Osteoblast (primary cell): ENCODE results near the gene PIH1D1. TPM values are rescaled to one million over a fixed set of nuclear protein-coding genes. Genes with fewer than 3 reads are reported as not detected.

Source experiments
- DNase-seq: peaks from one replicate; pipeline ENCODE4 v3.0.0; 2011; ENCODE audit warnings: low spot score, mixed read lengths; ENCODE audit not compliant: insufficient read length; ENCODE audit errors: missing footprints
- H2AFZ ChIP-seq: 2 replicates; pipeline ENCODE4 v1.6.0; 2011; ENCODE audit warnings: mild to moderate bottlenecking, low read length
- H3K27ac ChIP-seq: 2 replicates; pipeline ENCODE4 v1.5.1; 2011; ENCODE audit warnings: mild to moderate bottlenecking, low read depth, low read length, moderate library complexity
- H3K27me3 ChIP-seq: 2 replicates; pipeline ENCODE4 v1.6.0; 2012; ENCODE audit warnings: mild to moderate bottlenecking, control low read depth, inconsistent platforms, low read length, moderate library complexity; ENCODE audit not compliant: insufficient read depth
- H3K36me3 ChIP-seq: 2 replicates; pipeline ENCODE4 v1.5.1; 2011; ENCODE audit warnings: mild to moderate bottlenecking, low read length, control low read depth, moderate library complexity; ENCODE audit not compliant: insufficient read depth
- H3K4me1 ChIP-seq: 2 replicates; pipeline ENCODE4 v1.5.1; 2011; ENCODE audit warnings: mild to moderate bottlenecking, low read length, control low read depth, moderate library complexity; ENCODE audit not compliant: insufficient read depth
- H3K4me2 ChIP-seq: 2 replicates; pipeline ENCODE4 v1.6.0; 2011; ENCODE audit warnings: mild to moderate bottlenecking, low read length; ENCODE audit not compliant: insufficient read depth
- H3K4me3 ChIP-seq: fragments of 200-600 bp; sonication (generic); 3 replicates; pipeline ENCODE4 v1.5.1; 2012; ENCODE audit warnings: mild to moderate bottlenecking, low read length, inconsistent platforms; ENCODE audit not compliant: insufficient read depth
- H3K79me2 ChIP-seq: 2 replicates; pipeline ENCODE4 v1.6.0; 2012; ENCODE audit warnings: mild to moderate bottlenecking, low read length, control low read depth, inconsistent platforms; ENCODE audit not compliant: insufficient read depth
- H3K9me3 ChIP-seq: 2 replicates; pipeline ENCODE4 v1.5.1; 2011; ENCODE audit warnings: low read depth, low read length, control low read depth
- H4K20me1 ChIP-seq: 2 replicates; pipeline ENCODE4 v1.6.0; 2012; ENCODE audit warnings: mild to moderate bottlenecking, low read length, control low read depth; ENCODE audit not compliant: insufficient read depth
- total RNA-seq: library from RNA; depleted of rRNA; stranded (reverse); fragments of >200 nt; gene quantifications from 2 replicates; pipeline ENCODE4 v1.2.3, GENCODE V29; 2012
- TF ChIP-seq, protein P1 (sequence below): IDR thresholded peaks from 2 replicates; pipeline ENCODE4 v1.5.1; 2011; ENCODE audit warnings: mild to moderate bottlenecking, low read depth, low read length, moderate library complexity; ENCODE audit errors: extremely low read depth

PIH1D1 gene
- total RNA-seq, 1 donor: 79.3 TPM

DNA sequence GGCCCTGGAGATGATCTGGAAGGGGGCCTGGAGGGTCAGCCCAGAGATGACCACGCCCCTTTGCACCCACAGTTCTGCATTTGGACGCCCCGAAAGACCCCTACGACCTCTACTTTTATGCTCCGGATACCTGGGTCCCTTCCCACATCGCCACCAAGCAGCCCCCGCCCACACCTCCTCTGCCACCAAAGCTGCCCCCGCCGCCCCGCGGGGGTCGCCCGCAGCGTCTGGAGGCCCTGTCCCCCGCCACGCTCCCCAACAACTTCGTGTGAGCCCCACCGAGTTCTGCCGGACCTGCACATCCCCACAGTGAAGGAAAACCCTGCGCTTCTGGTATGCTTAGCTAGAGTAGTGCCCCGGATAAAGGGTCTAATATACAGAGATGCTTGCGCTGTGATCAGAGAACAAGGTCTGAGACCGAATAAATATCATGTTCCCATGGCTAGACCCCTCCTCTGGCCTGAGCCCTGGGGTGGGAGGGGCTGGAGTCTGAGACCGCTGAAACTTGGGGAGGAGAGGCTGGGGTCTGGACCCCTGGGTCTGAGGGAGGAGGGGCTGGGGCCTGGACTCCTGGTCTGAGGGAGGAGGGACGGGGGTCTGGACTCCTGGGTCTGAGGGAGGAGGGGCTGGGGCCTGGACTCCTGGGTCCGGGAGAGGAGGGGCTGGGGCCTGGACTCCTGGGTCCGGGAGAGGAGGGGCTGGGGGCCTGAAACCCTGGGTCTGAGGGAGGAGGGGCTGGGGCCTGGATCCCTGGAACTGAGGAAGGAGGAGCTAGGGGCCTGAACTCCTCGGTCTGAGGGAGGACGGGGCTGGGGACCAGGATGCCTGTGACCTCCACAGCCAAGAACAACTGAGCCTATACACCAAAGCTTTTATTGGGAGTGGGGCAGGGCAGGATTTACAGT is 22.8 kb downstream of the PIH1D1 start:
- no peaks in the 10 kb centered on the region for H3K9me3 ChIP-seq
- DNase-seq: no peak
- H3K4me1 ChIP-seq: no peaks in the 10 kb centered on the region
- no peaks in the 10 kb centered on the region for H3K79me2 ChIP-seq
- TF ChIP-seq, protein P1, sequence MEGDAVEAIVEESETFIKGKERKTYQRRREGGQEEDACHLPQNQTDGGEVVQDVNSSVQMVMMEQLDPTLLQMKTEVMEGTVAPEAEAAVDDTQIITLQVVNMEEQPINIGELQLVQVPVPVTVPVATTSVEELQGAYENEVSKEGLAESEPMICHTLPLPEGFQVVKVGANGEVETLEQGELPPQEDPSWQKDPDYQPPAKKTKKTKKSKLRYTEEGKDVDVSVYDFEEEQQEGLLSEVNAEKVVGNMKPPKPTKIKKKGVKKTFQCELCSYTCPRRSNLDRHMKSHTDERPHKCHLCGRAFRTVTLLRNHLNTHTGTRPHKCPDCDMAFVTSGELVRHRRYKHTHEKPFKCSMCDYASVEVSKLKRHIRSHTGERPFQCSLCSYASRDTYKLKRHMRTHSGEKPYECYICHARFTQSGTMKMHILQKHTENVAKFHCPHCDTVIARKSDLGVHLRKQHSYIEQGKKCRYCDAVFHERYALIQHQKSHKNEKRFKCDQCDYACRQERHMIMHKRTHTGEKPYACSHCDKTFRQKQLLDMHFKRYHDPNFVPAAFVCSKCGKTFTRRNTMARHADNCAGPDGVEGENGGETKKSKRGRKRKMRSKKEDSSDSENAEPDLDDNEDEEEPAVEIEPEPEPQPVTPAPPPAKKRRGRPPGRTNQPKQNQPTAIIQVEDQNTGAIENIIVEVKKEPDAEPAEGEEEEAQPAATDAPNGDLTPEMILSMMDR: no peak
- H3K4me2 ChIP-seq: no peak overlapping the region
- H3K4me3 ChIP-seq: no peak overlapping the region
- H2AFZ ChIP-seq: no peak overlapping the region
- no peaks in the 10 kb centered on the region for H4K20me1 ChIP-seq
- H3K36me3 ChIP-seq: no peaks in the 10 kb centered on the region
- peaks cover 92% of the 10 kb centered on the region for H3K27me3 ChIP-seq
- H3K27ac ChIP-seq: no peak overlapping the region

DNA sequence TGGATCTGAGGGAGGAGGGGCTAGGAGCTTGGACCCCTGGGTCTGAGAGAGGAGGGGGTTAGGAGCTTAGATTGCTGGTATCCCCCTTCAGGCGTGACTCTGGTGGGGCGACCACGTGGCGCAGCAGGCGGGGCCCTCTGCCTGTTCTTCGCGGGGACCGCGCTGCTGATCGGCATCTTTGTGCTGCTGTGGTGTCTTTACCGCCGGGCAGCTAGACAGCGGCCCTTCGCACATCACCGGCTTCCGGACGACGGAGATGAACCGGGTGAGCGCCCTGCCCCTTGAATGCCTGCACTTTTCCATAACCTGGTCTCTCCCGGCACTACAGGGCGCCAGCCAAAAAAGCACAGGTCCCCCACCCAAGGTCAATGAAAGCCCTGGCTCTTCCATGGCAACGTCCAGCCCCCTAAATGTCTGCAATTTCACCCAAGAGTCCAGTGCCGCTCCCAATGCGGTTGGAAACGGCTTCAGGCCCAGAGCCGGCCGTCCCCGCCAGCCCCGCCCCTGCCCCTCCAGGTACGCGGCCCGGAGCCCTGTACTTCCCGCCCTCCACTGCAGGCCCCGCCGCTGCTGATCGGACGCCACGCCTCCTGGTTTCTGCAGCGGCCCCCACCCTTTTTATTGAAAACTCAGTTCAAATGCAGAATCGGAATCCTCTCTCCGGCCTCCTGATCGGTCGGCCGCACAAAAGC is 23.6 kb downstream of the PIH1D1 start:
- Histone ChIP-seq H3K36me3 (no peaks in the 10 kb centered on the region), H3K79me2 (no peaks in the 10 kb centered on the region), H3K27ac (no peak overlapping the region), H2AFZ (no peak overlapping the region), H3K4me1 (no peaks in the 10 kb centered on the region), H3K27me3 (peaks cover 94% of the 10 kb centered on the region), H4K20me1 (no peaks in the 10 kb centered on the region), H3K4me3 (no peak overlapping the region), H3K4me2 (no peak overlapping the region), H3K9me3 (no peaks in the 10 kb centered on the region)
- peak; percentile 92 for DNase-seq
- TF ChIP-seq, protein P1: no peak

DNA sequence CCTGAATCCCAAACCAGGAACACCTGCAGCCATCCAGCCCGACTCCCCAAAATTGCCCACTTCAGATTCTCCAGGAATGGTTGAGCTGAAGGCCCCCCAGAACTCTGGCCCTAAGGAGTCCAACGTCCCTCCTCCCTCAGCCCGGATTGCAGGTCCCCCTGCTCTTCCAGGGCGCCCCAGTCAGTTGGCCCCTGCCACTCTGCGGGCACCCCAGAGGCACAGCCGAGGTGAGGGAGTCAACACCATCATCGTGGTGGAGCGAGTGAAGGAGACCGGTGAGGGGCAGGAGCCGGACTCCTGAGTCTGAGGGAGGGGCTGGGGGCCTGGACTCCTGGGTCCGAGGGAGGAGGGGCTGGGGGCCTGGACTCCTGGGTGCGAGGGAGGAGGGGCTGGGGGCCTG is 24.3 kb downstream of the PIH1D1 start:
- TF ChIP-seq, protein P1: no peak
- peaks cover 94% of the 10 kb centered on the region for H3K27me3 ChIP-seq
- H4K20me1 ChIP-seq: no peaks in the 10 kb centered on the region
- H3K4me2 ChIP-seq: no peak overlapping the region
- H3K4me3 ChIP-seq: no peak overlapping the region
- H3K36me3 ChIP-seq: no peaks in the 10 kb centered on the region
- no peak overlapping the region for H2AFZ ChIP-seq
- DNase-seq: no peak
- H3K27ac ChIP-seq: no peak overlapping the region
- H3K4me1 ChIP-seq: no peaks in the 10 kb centered on the region
- no peaks in the 10 kb centered on the region for H3K79me2 ChIP-seq
- no peaks in the 10 kb centered on the region for H3K9me3 ChIP-seq

DNA sequence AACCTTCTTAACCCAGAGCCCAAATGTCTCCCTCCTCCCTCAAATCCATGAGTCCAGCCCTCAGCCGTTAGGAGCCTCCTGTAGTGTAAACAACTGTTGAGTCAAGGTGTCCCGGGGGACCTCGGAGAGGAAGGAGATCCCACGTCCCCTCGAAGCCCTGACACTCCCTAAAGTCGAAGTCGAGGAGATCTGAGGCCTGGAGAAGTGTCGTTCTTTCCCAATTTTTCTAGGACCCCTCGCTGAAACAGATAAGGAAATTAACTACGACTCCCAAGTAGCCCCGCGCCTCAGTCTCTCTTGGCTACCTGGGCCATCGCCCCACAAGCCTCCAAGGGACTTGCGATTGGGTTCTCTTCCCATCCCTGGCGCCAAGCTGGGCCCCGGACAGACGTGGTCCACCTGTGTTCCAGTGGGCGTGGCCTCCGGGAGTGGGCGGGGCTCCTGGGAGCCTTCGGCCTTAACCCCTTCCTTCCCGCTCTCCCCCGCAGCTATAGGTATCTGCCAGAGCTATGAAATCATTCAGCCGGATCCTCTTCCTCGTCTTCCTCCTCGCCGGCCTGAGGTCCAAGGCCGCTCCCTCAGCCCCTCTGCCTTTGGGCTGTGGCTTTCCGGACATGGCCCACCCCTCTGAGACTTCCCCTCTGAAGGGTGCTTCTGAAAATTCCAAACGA is 25.6 kb downstream of the PIH1D1 start:
- Histone ChIP-seq H3K27ac (no peak overlapping the region), H3K4me2 (no peak overlapping the region), H3K9me3 (no peaks in the 10 kb centered on the region), H3K36me3 (no peaks in the 10 kb centered on the region), H3K79me2 (no peaks in the 10 kb centered on the region), H2AFZ (no peak overlapping the region), H3K4me1 (no peaks in the 10 kb centered on the region), H4K20me1 (peaks cover 3% of the 10 kb centered on the region), H3K4me3 (no peak overlapping the region), H3K27me3 (peaks cover 95% of the 10 kb centered on the region)
- TF ChIP-seq, protein P1: no peak
- DNase-seq: peak; percentile 93
